BJ (cell line): ENCODE data around the gene FAM167B. TPM values are rescaled to one million over a fixed set of nuclear protein-coding genes. Genes with fewer than 3 reads are reported as not detected.
A peak's percentile ranks its signal among the peaks of the same experiment; 100 is the strongest.
"Not testable (repeated sequence)": the region's sequence is repeated elsewhere in the genome, so short reads cannot be mapped to it uniquely, and the experiment has no call there.

Source experiments
- CTCF ChIA-PET: fragments of 350-600 bp; formaldehyde crosslinking; extraction: SDS; loops from one replicate; lab custom pipeline; 2021; ENCODE audit warnings: antibody characterized with exemption, inconsistent platforms; lab: Yijun Ruan, JAX
- POLR2A ChIA-PET: fragments of 300-600 bp; sonication (Branson Sonifier 250); formaldehyde crosslinking; extraction: SDS; loops from one replicate; lab custom pipeline; 2021; ENCODE audit warnings: antibody characterized with exemption; lab: Charles Lee
- DNase-seq: peaks from one replicate; pipeline ENCODE4 v3.0.0-alpha.2; 2011; ENCODE audit warnings: low read depth
- H3K27me3 ChIP-seq: 2 replicates; pipeline ENCODE4 v1.6.0; 2011; ENCODE audit warnings: low read length; ENCODE audit not compliant: control insufficient read depth, insufficient read depth
- H3K36me3 ChIP-seq: 2 replicates; pipeline ENCODE4 v1.5.1; 2011; ENCODE audit warnings: low read length; ENCODE audit not compliant: control insufficient read depth, insufficient read depth
- H3K4me3 ChIP-seq: 2 replicates; pipeline ENCODE4 v1.5.1; 2011; ENCODE audit warnings: low read depth, mild to moderate bottlenecking, control low read depth, low read length
- CTCF ChIP-seq: IDR thresholded peaks from 2 replicates; pipeline ENCODE4 v1.5.1; 2011; ENCODE audit warnings: low read depth, mild to moderate bottlenecking, control low read depth, inconsistent platforms, low read length, moderate library complexity; ENCODE audit not compliant: insufficient read depth
- polyA plus RNA-seq: library from polyadenylated mRNA; depleted of rRNA; stranded (reverse); fragments of >200 nt; gene quantifications from 2 replicates; pipeline ENCODE4 v1.2.3, GENCODE V29; 2011; rRNA removed
- small RNA-seq: library from RNA; depleted of rRNA; stranded (forward); fragments of <200 nt; gene quantifications from one replicate; pipeline ENCODE3, GENCODE V24; 2012; ENCODE audit warnings: low replicate concordance, low read depth; ENCODE audit not compliant: insufficient read length

FAM167B gene
- polyA plus RNA-seq, 1 experiment = 3.5 TPM

- POLR2A ChIA-PET = interaction anchor here (0.6 kb wide), 2 partner anchors 43 to 81 kb away, joined by 3 read pairs; no protein-coding TSS in a partner anchor
- peak overlapping the region; percentile 97 for H3K4me3 ChIP-seq
- TF ChIP-seq CTCF = no peak
- DNase-seq = no peak
- H3K36me3 ChIP-seq = no peaks in the 10 kb centered on the region; the same call in 1 of the 2 replicates
- no peaks in the 10 kb centered on the region for H3K27me3 ChIP-seq
- CTCF ChIA-PET = interaction anchor here (0.6 to 1.5 kb wide), 5 partner anchors 25 to 91 kb away, joined by 3 to 5 read pairs (median 4); partner anchors contain the start of gene CCDC28B
Observed at GRCh38 chr1:32291145-32291707, 44.2 kb downstream of the FAM167B start.

- CTCF ChIA-PET = interaction anchor here (0.5 to 1.5 kb wide), 4 partner anchors 24 to 75 kb away, joined by 3 to 5 read pairs (median 4); no protein-coding TSS in a partner anchor
- POLR2A ChIA-PET = interaction anchor here (0.6 kb wide), 1 partner anchor 80 kb away, joined by 3 read pairs; no protein-coding TSS in a partner anchor
- H3K27me3 ChIP-seq = no peaks in the 10 kb centered on the region
- no peak for TF ChIP-seq CTCF
- H3K36me3 ChIP-seq = no peaks in the 10 kb centered on the region; the same call in 1 of the 2 replicates
- DNase-seq = peak; percentile 59
- peak within 1 kb of the TSS; percentile 97 for H3K4me3 ChIP-seq
Observed at GRCh38 chr1:32291708-32292538, 44.9 kb downstream of the FAM167B start, which contains the start of gene HDAC1. Gene HDAC1 (plus strand): TSS chr1:32292083. CDS start chr1:32292170, 87 bp downstream.

- H3K36me3 ChIP-seq, H3K27me3 ChIP-seq, H3K4me3 ChIP-seq, DNase-seq, POLR2A ChIA-PET, CTCF ChIA-PET: not testable (repeated sequence)
Observed at GRCh38 chr1:32298211-32298610, 51.2 kb downstream of the FAM167B start.

Small RNA genes lying within 50 kb of the gene (small RNA-seq; reads per million reads assigned to genes)
- gene RF00017 = not detected
- gene RF00019 = not detected

Other genes with a start within 250 kb of the FAM167B start
- 24.1 and 27.5 TPM in 2 replicates for gene KHDRBS1, start 233.4 kb upstream of the FAM167B start, polyA plus RNA-seq
- gene TMEM39B, start 174.3 kb upstream of the FAM167B start, polyA plus RNA-seq = 19.3 and 31.1 TPM in 2 replicates
- 26.6 and 29.8 TPM in 2 replicates for gene KPNA6, start 139.2 kb upstream of the FAM167B start, polyA plus RNA-seq
- 38.1 and 38.5 TPM in 2 replicates for gene TXLNA, start 67.5 kb upstream of the FAM167B start, polyA plus RNA-seq
- gene CCDC28B, start 46.6 kb upstream of the FAM167B start, polyA plus RNA-seq = 11.5 and 13.9 TPM in 2 replicates
- gene IQCC, start 41.6 kb upstream of the FAM167B start, polyA plus RNA-seq = 1.4 and 2.1 TPM in 2 replicates
- gene DCDC2B, start 38.1 kb upstream of the FAM167B start, polyA plus RNA-seq = not detected in 2 replicates
- 29.4 and 37.8 TPM in 2 replicates for gene TMEM234, start 24.9 kb upstream of the FAM167B start, polyA plus RNA-seq
- 412 and 478 TPM in 2 replicates for gene EIF3I, start 24.8 kb upstream of the FAM167B start, polyA plus RNA-seq
- 0.05 and 0.11 TPM in 2 replicates for gene LCK, start 4.0 kb downstream of the FAM167B start, polyA plus RNA-seq
- gene HDAC1, start 44.9 kb downstream of the FAM167B start, polyA plus RNA-seq = 155 and 185 TPM in 2 replicates
- gene MARCKSL1, start 89.0 kb downstream of the FAM167B start, polyA plus RNA-seq = 41.3 and 52.0 TPM in 2 replicates
- gene FAM229A, start 115.3 kb downstream of the FAM167B start, polyA plus RNA-seq = 1.3 and 2.4 TPM in 2 replicates
- 0.39 and 0.42 TPM in 2 replicates for gene TSSK3, start 115.3 kb downstream of the FAM167B start, polyA plus RNA-seq
- gene BSDC1, start 147.2 kb downstream of the FAM167B start, polyA plus RNA-seq = 53.6 and 74.1 TPM in 2 replicates
- gene ZBTB8B, start 217.8 kb downstream of the FAM167B start, polyA plus RNA-seq = not detected in 2 replicates